ENCODE measurements around the gene MMS19.
A peak's percentile ranks its signal among the peaks of the same experiment; 100 is the strongest.
"Not testable (repeated sequence)": the region's sequence is repeated elsewhere in the genome, so short reads cannot be mapped to it uniquely, and the experiment has no call there.

The MMS19 gene

DNA sequence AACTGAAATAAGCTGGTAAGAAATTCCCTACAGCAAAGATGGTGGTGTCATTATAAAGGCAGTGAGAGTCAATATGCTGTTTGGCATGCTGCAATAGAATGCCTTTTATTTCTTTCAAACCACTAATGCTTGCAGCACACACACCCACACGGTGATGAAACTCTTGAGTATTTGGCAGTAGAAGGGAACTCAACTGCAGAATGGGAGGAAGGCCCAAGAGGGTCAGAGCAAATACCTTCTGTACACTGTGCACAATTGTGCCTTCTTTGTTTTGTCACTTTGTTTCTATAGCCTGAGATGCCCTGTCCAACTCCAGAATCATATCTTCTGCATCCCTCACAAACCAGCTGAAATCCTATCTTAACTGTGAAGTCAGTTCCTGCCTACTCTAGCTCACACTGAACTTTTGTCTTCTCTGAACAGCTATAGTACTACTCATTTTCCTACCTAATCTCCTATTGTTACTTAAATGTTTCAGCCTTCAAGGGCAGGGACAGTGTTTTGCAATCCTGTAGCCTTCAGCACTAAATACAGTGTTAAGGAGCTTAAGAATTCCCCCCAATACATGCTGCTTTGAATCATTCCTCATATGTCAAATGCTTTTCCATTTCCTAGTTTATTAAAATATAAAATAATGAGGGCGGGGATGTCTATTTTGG, 22.2 kb downstream of the MMS19 start:
- H3K56ac ChIP-seq (ENCODE audit: low read length): no peak overlapping the region

DNA sequence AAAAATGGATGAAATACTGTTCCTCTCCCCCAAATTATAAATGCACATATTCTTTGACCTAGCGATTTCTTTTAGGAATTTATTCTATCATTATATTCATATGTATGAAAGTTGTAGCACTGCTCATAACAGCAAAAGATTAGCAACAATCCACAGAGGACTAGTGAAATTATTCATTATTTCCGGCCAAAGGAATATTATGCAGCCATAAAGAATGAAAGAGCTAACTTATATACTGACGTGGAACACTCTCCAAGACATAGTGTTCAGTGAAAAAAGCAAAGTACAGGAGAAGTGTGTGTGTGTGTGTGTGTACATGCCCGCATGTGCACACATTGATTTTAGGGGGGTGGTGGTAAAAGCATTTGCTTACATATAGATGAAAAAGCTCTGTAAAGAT, 23.3 kb downstream of the MMS19 start:
- no peak overlapping the region for H3K23ac ChIP-seq (ENCODE audit: low read length)
- H2BK15ac ChIP-seq (replicated peaks; ENCODE audit: low read depth): no peak overlapping the region
- no peak overlapping the region for H3K27ac ChIP-seq (ENCODE audit: low read depth, low read length)
- no peak overlapping the region for H4K8ac ChIP-seq (ENCODE audit: low read depth, low read length)
- H2BK120ac ChIP-seq (ENCODE audit: low read depth, low read length): no peak overlapping the region
- no peak overlapping the region for H3K4ac ChIP-seq (ENCODE audit: low read depth, low read length)
- H3K4me2 ChIP-seq (ENCODE audit: low read length): no peak overlapping the region
- no peak overlapping the region for H4K5ac ChIP-seq (ENCODE audit: low read length)
- no peak for DNase-seq
- H3K79me2 ChIP-seq (ENCODE audit: control insufficient read depth, insufficient read depth, low read length): no peaks in the 10 kb centered on the region
- WGBS (ENCODE audit: extremely low coverage, insufficient coverage, low lambda C conversion rate): no CpG with 5 or more reads among the region's 4 CpGs
- no peak overlapping the region for H2BK5ac ChIP-seq (ENCODE audit: low read length)
- H3K27me3 ChIP-seq (ENCODE audit: insufficient read depth, low read length, poor library complexity): no peaks in the 10 kb centered on the region
- H3K4me1 ChIP-seq (ENCODE audit: control insufficient read depth, low read depth, low read length): no peaks in the 10 kb centered on the region
- no peak overlapping the region for H3K56ac ChIP-seq (ENCODE audit: low read length)
- H3K4me3 ChIP-seq (ENCODE audit: low read length): no peak overlapping the region
- peaks cover 4% of the 10 kb centered on the region for H3K79me1 ChIP-seq (ENCODE audit: low read length)
- no peak overlapping the region for H2AK5ac ChIP-seq (ENCODE audit: low read length)
- H3K18ac ChIP-seq (ENCODE audit: low read length): no peak overlapping the region
- H3K36me3 ChIP-seq (ENCODE audit: control insufficient read depth, insufficient read depth, low read length): peaks cover 14% of the 10 kb centered on the region
- H3K9ac ChIP-seq (ENCODE audit: low read length): no peak overlapping the region

More for the DNA sequence above, 22.2 kb downstream of the MMS19 start:
- no peak for DNase-seq
- Histone ChIP-seq H3K23ac (ENCODE audit: low read length) (no peak overlapping the region), H4K5ac (ENCODE audit: low read length) (no peak overlapping the region), H3K27ac (ENCODE audit: low read depth, low read length) (no peak overlapping the region), H2BK5ac (ENCODE audit: low read length) (no peak overlapping the region), H2BK120ac (ENCODE audit: low read depth, low read length) (no peak overlapping the region), H4K8ac (ENCODE audit: low read depth, low read length) (no peak overlapping the region), H3K4me2 (ENCODE audit: low read length) (no peak overlapping the region), H3K4ac (ENCODE audit: low read depth, low read length) (no peak overlapping the region), H3K27me3 (ENCODE audit: insufficient read depth, low read length, poor library complexity) (no peaks in the 10 kb centered on the region), H3K79me2 (ENCODE audit: control insufficient read depth, insufficient read depth, low read length) (no peaks in the 10 kb centered on the region), H3K79me1 (ENCODE audit: low read length) (peaks cover 4% of the 10 kb centered on the region), H3K9ac (ENCODE audit: low read length) (no peak overlapping the region), H3K4me1 (ENCODE audit: control insufficient read depth, low read depth, low read length) (no peaks in the 10 kb centered on the region), H2BK15ac (replicated peaks; ENCODE audit: low read depth) (no peak overlapping the region), H3K18ac (ENCODE audit: low read length) (no peak overlapping the region), H3K36me3 (ENCODE audit: control insufficient read depth, insufficient read depth, low read length) (peaks cover 7% of the 10 kb centered on the region), H3K4me3 (ENCODE audit: low read length) (no peak overlapping the region), H2AK5ac (ENCODE audit: low read length) (no peak overlapping the region)
- WGBS (ENCODE audit: extremely low coverage, insufficient coverage, low lambda C conversion rate): no CpG with 5 or more reads among the region's 2 CpGs

DNA sequence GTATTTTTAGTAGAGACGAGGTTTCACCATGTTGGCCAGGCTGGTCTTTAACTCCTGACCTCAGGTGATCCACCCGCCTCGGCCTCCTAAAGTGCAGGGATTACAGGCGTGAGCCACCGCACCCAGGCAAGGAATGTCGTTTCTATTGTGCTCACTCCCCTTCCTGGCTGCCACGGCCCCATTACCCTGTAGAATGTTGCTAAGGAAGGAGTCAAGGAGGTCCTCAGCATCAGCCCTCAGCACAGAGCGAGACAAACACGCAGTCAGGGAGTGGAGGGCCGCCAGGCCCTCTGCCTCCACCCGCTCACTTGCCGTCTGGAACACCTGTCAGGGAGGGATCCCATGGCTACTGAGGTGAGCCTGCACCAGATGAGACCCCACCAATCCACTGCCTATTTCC, 29.4 kb downstream of the MMS19 start:
- not testable (repeated sequence) for H3K4ac ChIP-seq (ENCODE audit: low read depth, low read length); H3K27me3 ChIP-seq (ENCODE audit: insufficient read depth, low read length, poor library complexity); H3K23ac ChIP-seq (ENCODE audit: low read length); H4K5ac ChIP-seq (ENCODE audit: low read length); H3K18ac ChIP-seq (ENCODE audit: low read length); H2BK5ac ChIP-seq (ENCODE audit: low read length); H2BK120ac ChIP-seq (ENCODE audit: low read depth, low read length); H3K4me1 ChIP-seq (ENCODE audit: control insufficient read depth, low read depth, low read length); H3K9ac ChIP-seq (ENCODE audit: low read length); H3K56ac ChIP-seq (ENCODE audit: low read length); H2AK5ac ChIP-seq (ENCODE audit: low read length); H4K8ac ChIP-seq (ENCODE audit: low read depth, low read length); H2BK15ac ChIP-seq (replicated peaks; ENCODE audit: low read depth); H3K79me2 ChIP-seq (ENCODE audit: control insufficient read depth, insufficient read depth, low read length); H3K27ac ChIP-seq (ENCODE audit: low read depth, low read length); H3K4me3 ChIP-seq (ENCODE audit: low read length); H3K4me2 ChIP-seq (ENCODE audit: low read length); H3K79me1 ChIP-seq (ENCODE audit: low read length)
- peak; percentile 27 for DNase-seq
- WGBS (ENCODE audit: extremely low coverage, insufficient coverage, low lambda C conversion rate): no CpG with 5 or more reads among the region's 12 CpGs
- peaks cover 23% of the 10 kb centered on the region for H3K36me3 ChIP-seq (ENCODE audit: control insufficient read depth, insufficient read depth, low read length)

DNA sequence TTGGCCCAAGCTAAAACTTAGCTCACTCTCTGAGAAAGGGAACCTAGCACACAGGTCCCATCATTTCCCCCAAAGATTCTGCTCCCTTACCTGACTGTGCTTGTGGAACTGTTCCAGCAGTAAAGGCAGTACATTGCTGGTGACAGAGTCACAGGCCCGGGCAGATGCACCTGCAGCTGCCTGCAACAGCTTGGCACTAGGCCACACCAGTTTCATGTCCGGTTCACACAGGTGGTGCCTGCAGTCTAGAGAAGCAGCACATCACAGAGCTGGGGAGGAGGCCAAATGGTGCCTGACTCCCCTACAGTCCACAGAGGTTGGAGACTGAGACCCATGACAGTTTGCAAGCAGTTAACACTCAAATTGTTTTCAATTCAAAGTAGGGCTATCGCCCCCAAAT, 30.1 kb downstream of the MMS19 start:
- Histone ChIP-seq H4K5ac (ENCODE audit: low read length) (no peak overlapping the region), H3K23ac (ENCODE audit: low read length) (no peak overlapping the region), H3K4me1 (ENCODE audit: control insufficient read depth, low read depth, low read length) (no peaks in the 10 kb centered on the region), H3K36me3 (ENCODE audit: control insufficient read depth, insufficient read depth, low read length) (peaks cover 24% of the 10 kb centered on the region), H3K18ac (ENCODE audit: low read length) (no peak overlapping the region), H3K56ac (ENCODE audit: low read length) (no peak overlapping the region), H3K9ac (ENCODE audit: low read length) (no peak overlapping the region), H3K79me2 (ENCODE audit: control insufficient read depth, insufficient read depth, low read length) (no peaks in the 10 kb centered on the region), H2AK5ac (ENCODE audit: low read length) (no peak overlapping the region), H3K4me2 (ENCODE audit: low read length) (no peak overlapping the region), H2BK120ac (ENCODE audit: low read depth, low read length) (no peak overlapping the region), H3K79me1 (ENCODE audit: low read length) (no peaks in the 10 kb centered on the region), H2BK15ac (replicated peaks; ENCODE audit: low read depth) (no peak overlapping the region), H3K4me3 (ENCODE audit: low read length) (no peak overlapping the region), H3K27me3 (ENCODE audit: insufficient read depth, low read length, poor library complexity) (no peaks in the 10 kb centered on the region), H4K8ac (ENCODE audit: low read depth, low read length) (no peak overlapping the region), H3K4ac (ENCODE audit: low read depth, low read length) (no peak overlapping the region), H2BK5ac (ENCODE audit: low read length) (no peak overlapping the region), H3K27ac (ENCODE audit: low read depth, low read length) (no peak overlapping the region)
- DNase-seq: no peak
- no CpG with 5 or more reads among the region's 3 CpGs for WGBS (ENCODE audit: extremely low coverage, insufficient coverage, low lambda C conversion rate)

DNA sequence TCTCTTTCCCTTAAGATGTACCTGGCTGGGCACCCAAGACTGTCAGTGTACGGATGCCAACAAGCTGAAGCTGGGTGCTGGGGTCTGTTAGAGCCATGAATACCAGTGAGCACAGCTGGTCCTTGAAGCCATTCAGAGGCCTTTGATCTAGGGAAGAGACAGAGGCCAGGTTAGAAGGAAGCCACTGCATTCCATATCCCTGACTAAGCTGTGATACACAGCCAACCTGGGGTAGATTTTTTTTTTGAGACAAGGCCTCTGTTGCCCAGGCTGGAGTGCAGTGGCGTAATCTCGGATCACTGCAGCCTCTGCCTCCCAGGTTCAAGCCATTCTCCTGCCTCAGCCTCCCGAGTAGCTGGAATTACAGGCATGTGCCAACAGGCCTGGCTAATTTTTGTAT, 31.5 kb downstream of the MMS19 start:
- Histone ChIP-seq H2BK5ac (ENCODE audit: low read length) (no peak overlapping the region), H3K4me2 (ENCODE audit: low read length) (no peak overlapping the region), H2BK120ac (ENCODE audit: low read depth, low read length) (no peak overlapping the region), H3K18ac (ENCODE audit: low read length) (no peak overlapping the region), H3K4me1 (ENCODE audit: control insufficient read depth, low read depth, low read length) (no peaks in the 10 kb centered on the region), H3K27me3 (ENCODE audit: insufficient read depth, low read length, poor library complexity) (no peaks in the 10 kb centered on the region), H3K4ac (ENCODE audit: low read depth, low read length) (no peak overlapping the region), H3K23ac (ENCODE audit: low read length) (no peak overlapping the region), H3K36me3 (ENCODE audit: control insufficient read depth, insufficient read depth, low read length) (peaks cover 31% of the 10 kb centered on the region), H3K79me1 (ENCODE audit: low read length) (no peaks in the 10 kb centered on the region), H2BK15ac (replicated peaks; ENCODE audit: low read depth) (no peak overlapping the region), H4K8ac (ENCODE audit: low read depth, low read length) (no peak overlapping the region), H3K56ac (ENCODE audit: low read length) (no peak overlapping the region), H3K79me2 (ENCODE audit: control insufficient read depth, insufficient read depth, low read length) (no peaks in the 10 kb centered on the region), H2AK5ac (ENCODE audit: low read length) (no peak overlapping the region), H3K27ac (ENCODE audit: low read depth, low read length) (no peak overlapping the region), H4K5ac (ENCODE audit: low read length) (no peak overlapping the region), H3K9ac (ENCODE audit: low read length) (no peak overlapping the region), H3K4me3 (ENCODE audit: low read length) (no peak overlapping the region)
- DNase-seq: peak; percentile 47
- WGBS (ENCODE audit: extremely low coverage, insufficient coverage, low lambda C conversion rate): no CpG with 5 or more reads among the region's 4 CpGs

DNA sequence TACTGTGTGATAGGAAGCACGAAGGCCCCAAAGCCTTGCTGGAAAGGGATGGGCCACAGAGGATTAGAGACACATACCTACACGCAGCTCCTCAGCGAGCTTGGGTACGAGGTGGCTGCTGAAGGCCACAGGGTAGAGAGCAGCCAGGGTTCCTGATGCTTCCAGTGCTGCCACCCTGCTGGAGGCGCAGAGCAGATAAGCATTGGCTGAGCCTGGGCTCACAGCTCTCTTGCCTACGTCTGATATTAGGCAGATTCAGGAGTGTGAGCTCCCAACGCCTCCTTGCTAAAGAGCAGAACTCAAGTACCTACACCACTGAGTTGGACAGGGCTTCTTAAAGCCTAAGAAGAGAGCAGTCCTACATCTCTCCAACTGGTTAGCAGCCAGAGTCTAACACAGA, 32.2 kb downstream of the MMS19 start:
- Histone ChIP-seq H3K79me2 (ENCODE audit: control insufficient read depth, insufficient read depth, low read length) (no peaks in the 10 kb centered on the region), H3K4ac (ENCODE audit: low read depth, low read length) (no peak overlapping the region), H3K4me2 (ENCODE audit: low read length) (no peak overlapping the region), H3K23ac (ENCODE audit: low read length) (no peak overlapping the region), H4K5ac (ENCODE audit: low read length) (no peak overlapping the region), H3K79me1 (ENCODE audit: low read length) (no peaks in the 10 kb centered on the region), H3K4me3 (ENCODE audit: low read length) (no peak overlapping the region), H3K27ac (ENCODE audit: low read depth, low read length) (no peak overlapping the region), H3K9ac (ENCODE audit: low read length) (no peak overlapping the region), H3K4me1 (ENCODE audit: control insufficient read depth, low read depth, low read length) (no peaks in the 10 kb centered on the region), H3K27me3 (ENCODE audit: insufficient read depth, low read length, poor library complexity) (no peaks in the 10 kb centered on the region), H2AK5ac (ENCODE audit: low read length) (no peak overlapping the region), H3K18ac (ENCODE audit: low read length) (no peak overlapping the region), H3K56ac (ENCODE audit: low read length) (no peak overlapping the region), H2BK120ac (ENCODE audit: low read depth, low read length) (no peak overlapping the region), H2BK15ac (replicated peaks; ENCODE audit: low read depth) (no peak overlapping the region), H3K36me3 (ENCODE audit: control insufficient read depth, insufficient read depth, low read length) (peaks cover 35% of the 10 kb centered on the region), H2BK5ac (ENCODE audit: low read length) (no peak overlapping the region), H4K8ac (ENCODE audit: low read depth, low read length) (no peak overlapping the region)
- WGBS (ENCODE audit: extremely low coverage, insufficient coverage, low lambda C conversion rate): no CpG with 5 or more reads among the region's 7 CpGs
- DNase-seq: no peak
